Brain microvascular endothelial cell (primary cell): ENCODE measurements around the gene A4GALT.

Experiments used
- DNase-seq: peaks from one replicate; pipeline ENCODE4 v3.0.0-alpha.2; 2020
- H3K27ac ChIP-seq: fragments of 250-450 bp; sonication (Bioruptor Pico); 2 replicates; pipeline ENCODE4 v1.5.1; 2020; ENCODE audit warnings: mild to moderate bottlenecking, moderate library complexity
- H3K27me3 ChIP-seq: fragments of 250-450 bp; sonication (Bioruptor Pico); replicated peaks from 2 replicates; pipeline ENCODE4 v1.5.1; 2020; ENCODE audit warnings: mild to moderate bottlenecking
- H3K36me3 ChIP-seq: fragments of 250-450 bp; sonication (Bioruptor Pico); replicated peaks from 2 replicates; pipeline ENCODE4 v1.5.1; 2020; ENCODE audit warnings: mild to moderate bottlenecking
- H3K4me3 ChIP-seq: 2 replicates; pipeline ENCODE4 v1.5.1; 2011; ENCODE audit warnings: low read depth, mild to moderate bottlenecking, control low read depth, low read length, moderate library complexity
- CTCF ChIP-seq: IDR thresholded peaks from 2 replicates; pipeline ENCODE4 v1.5.1; 2011; ENCODE audit warnings: low read depth, mild to moderate bottlenecking, moderate library complexity, low read length, control low read depth, inconsistent platforms; ENCODE audit errors: missing control alignments
- in situ Hi-C: cut with HindIII; loops from 2 replicates; pipeline ENCODE4 v1.10.0; 2017; ENCODE audit warnings: low sequenced_read_pairs, low pct_ligation_motif_present

Gene A4GALT

GRCh38 chr22:42697542-42698013 is 23.1 kb downstream of the A4GALT start:
- Histone ChIP-seq H3K27ac (peak overlapping the region; percentile 16), H3K36me3 (no peaks in the 10 kb centered on the region), H3K27me3 (no peaks in the 10 kb centered on the region), H3K4me3 (no peak overlapping the region)
- peak; percentile 77 for DNase-seq
- no peak for TF ChIP-seq CTCF
- in situ Hi-C loops = no loop called here

DNA sequence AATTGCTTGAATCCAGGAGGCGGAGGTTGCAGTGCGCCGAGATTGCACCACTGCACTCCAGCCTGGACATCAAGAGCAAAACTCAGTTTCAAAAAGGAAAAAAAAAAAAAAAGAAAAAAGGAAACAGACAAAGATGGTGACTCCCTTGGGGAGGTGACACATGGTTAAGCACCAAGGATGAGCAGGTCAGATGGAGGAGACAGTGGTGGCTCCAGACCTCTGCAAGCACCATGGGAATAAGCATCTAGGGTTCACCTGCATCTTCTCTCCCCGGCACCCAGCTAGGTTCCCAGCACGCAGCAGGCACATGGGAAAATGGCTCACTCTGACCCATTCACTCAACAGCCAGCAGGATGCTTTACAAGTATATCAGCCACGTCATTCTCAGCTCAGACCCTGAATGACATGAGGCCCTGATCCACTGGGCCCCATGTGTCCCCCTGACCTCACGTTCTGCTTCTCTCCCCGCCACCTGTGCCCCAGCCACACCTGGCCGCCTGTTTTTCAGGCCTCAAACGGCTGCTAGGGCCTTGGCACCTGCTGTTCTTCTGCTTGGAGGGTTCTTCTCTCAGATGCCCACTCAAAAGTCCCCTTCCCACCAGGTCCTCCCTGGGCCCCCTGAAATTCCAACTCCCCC is 24.2 kb downstream of the A4GALT start:
- in situ Hi-C loops = no loop called here

GRCh38 chr22:42695294-42695693 is 25.4 kb downstream of the A4GALT start:
- H3K36me3 ChIP-seq = no peaks in the 10 kb centered on the region
- H3K27ac ChIP-seq = no peak overlapping the region
- DNase-seq = no peak
- H3K27me3 ChIP-seq = no peaks in the 10 kb centered on the region
- in situ Hi-C loops = no loop called here
- TF ChIP-seq CTCF = no peak
- no peak overlapping the region for H3K4me3 ChIP-seq

More for the DNA sequence above, 24.2 kb downstream of the A4GALT start:
- Histone ChIP-seq H3K27ac (no peak overlapping the region), H3K27me3 (no peaks in the 10 kb centered on the region), H3K36me3 (no peaks in the 10 kb centered on the region), H3K4me3 (no peak overlapping the region)
- no peak for DNase-seq
- no peak for TF ChIP-seq CTCF

DNA sequence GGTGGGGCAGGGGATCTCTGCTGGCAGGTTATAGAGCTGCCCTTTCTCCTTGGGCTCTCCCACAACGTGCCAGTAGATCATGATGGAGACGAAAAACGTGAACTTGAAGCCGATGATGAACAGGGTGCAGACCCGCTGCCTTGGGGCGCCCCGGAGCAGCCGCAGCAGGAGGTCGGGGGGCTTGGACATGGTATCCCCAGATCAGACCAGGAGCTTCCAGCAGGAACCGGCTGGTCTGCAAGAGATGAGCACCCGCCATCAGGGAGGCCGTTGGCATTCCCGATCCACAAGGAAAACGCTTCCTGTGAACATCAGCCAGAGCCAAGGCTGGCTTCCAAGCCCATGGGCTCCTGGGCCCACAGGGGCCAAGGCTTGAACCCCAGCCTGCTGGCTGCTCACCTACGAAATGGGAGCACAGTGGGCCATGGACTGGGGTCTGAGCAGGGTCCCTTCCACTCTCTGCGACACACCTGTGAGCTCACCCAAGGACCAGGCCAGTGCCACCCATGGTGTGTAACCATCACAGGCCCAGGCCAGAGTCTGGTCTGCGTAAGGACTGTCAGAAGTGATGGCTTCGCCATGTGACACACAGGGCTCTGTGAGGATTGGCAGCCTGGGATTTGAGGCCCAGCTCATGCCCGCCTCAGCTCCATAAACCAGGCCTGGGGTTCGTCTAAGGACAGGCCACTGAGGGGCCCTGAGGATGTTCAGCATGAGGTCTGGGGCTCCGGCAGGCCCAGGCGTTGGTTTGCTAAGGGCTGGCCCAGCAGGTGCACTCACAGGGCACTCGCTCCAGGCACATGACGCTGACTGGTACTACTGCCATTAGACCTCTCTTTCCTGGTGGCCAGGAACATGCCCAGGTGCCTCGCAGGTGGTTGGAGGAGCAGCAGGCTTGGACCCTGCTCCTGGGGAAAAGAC is 26.6 kb downstream of the A4GALT start:
- Histone ChIP-seq H3K4me3 (no peak overlapping the region), H3K36me3 (no peaks in the 10 kb centered on the region), H3K27ac (no peak overlapping the region), H3K27me3 (no peaks in the 10 kb centered on the region)
- in situ Hi-C loops = no loop called here
- TF ChIP-seq CTCF = no peak
- no peak for DNase-seq

DNA sequence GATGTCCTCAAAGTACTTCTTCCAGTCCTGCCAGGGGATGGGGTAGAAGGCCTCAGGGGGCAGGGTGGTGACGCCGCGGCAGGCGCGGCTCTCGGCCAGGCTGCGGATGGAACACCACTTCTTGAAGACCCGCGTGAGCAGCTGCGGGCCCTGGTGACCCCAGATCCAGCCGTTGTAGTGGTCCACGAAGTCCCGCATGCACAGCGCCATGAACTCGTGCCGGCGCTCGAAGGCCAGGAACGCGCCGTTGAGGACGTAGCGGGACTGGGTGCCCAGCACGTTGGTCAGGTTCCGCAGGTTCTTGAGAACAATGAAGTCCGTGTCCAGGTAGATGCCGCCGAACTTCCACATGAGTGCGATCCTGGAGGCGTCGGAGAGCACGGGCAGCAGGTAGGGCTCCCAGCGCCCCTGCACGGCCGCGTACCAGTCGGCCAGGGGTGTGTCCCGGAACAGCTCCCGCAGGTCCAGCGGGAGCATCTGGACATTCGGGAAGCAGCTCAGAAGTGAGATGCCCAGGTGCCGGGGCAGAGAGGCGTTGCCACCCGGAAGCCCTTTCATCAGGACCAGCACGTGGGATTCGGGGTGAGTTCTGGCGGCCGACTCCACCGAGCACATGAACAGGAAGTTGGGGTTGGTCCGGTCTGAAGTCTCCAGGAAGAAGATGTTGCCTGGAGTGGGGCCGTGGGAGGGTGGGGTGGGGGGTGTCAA is 27.5 kb downstream of the A4GALT start:
- no peak for DNase-seq
- Histone ChIP-seq H3K36me3 (no peaks in the 10 kb centered on the region), H3K27ac (no peak overlapping the region), H3K4me3 (no peak overlapping the region), H3K27me3 (no peaks in the 10 kb centered on the region)
- in situ Hi-C loops = no loop called here
- no peak for TF ChIP-seq CTCF
